Stimulated activated CD4-positive, alpha-beta T cell treated with anti-CD3 and anti-CD28 coated beads, Interleukin-2, amount 100 ng/mL, for 4 hours (primary cell): ENCODE data around the gene CCDC157.

Experiments
- DNase-seq: peaks from one replicate; pipeline ENCODE4 v3.0.0-alpha.2; 2020; ENCODE audit warnings: low read depth

CCDC157 gene

DNA sequence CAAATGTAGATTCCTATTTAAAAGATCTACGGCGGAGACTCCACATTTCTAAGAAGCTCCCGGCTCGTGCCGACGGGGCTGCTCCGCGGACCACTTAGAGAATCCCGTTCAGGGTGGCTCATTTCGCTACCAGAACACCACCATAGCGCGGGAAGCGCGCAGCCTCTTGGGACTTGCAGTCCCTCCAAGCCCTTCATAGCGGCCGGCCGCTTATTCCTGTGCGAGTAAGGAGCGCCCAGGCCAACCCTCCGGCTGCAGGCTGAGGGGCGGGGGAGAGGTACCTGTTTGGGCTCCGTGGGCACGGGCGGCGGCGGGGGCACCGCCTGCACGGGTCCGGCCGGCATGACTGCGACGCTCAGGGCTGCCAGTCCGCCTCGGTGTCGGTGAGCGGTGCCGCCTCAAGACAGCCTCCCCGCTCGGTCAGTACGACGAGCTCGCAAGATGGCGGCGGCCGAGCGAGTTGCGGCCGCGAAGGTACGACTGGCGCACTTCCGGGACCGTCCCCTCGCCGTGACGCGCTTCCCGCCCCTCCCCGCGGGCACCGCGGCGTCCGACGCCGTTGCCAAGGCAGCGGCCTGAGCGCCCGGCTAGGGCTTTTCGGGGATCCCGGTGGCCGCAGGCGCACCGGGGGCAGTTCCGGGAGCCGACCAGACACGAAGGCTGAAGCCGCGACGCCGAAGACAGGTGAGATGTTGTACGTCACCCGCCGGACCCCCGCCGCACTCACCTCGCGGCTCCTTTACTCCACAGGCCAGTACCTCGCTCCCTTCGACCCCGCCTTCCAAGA, at the start of gene CCDC157, which contains the start of gene SF3A1:
TSS of gene CCDC157 (plus strand) at position 559 of the 787 bp plus-strand sequence. CDS start 8,994 bp downstream, outside the sequence.
TSS of gene SF3A1 (minus strand) at position 446 of the 787 bp plus-strand sequence. CDS start at position 344, 102 bp downstream.
- peak; percentile 71 for DNase-seq

DNA sequence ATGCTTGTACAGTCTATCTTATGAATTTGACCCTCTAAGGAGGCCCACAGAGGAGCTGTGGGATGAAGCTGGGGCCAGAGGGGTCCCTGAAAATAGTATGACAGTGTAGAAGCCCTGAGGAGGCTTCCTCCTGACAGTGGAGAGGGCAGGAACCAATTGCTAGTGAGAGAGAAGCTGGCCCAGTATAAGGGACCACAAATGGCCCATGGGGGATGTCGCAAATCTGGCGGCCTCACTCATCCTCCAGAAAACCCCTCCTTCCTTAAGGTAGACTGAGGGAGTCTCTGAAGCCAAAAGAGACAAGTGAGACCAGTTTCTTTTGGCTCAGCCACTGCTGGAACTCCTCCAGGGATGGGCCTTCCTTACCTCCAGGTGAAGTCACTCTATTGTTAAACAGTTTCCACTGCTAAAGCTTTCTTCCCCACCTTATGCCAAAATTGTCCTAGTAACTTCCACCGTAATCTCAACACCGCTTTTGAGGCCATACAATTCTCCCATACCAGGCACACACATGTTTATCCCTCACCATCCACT, 49.7 kb upstream of the CCDC157 start:
- DNase-seq, result no peak

DNA sequence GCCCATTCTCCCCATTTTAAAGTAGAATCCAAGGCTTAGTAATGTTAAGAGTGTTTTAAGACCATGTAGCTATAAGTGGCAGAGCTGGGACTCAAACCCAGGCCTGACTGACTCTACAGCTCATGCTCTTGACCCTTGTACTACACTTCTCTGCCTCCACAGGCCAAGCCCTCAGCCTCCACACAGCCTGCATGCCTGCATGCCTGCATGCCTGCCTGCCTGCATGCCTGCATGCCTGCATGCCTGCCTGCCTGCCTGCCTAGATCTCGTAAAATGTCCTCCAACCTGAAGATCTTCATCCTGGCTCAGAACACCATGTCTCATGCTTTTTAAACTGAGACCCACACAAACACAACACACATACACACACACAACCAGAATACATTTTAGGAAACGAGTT, 48.7 kb upstream of the CCDC157 start:
- no peak for DNase-seq

DNA sequence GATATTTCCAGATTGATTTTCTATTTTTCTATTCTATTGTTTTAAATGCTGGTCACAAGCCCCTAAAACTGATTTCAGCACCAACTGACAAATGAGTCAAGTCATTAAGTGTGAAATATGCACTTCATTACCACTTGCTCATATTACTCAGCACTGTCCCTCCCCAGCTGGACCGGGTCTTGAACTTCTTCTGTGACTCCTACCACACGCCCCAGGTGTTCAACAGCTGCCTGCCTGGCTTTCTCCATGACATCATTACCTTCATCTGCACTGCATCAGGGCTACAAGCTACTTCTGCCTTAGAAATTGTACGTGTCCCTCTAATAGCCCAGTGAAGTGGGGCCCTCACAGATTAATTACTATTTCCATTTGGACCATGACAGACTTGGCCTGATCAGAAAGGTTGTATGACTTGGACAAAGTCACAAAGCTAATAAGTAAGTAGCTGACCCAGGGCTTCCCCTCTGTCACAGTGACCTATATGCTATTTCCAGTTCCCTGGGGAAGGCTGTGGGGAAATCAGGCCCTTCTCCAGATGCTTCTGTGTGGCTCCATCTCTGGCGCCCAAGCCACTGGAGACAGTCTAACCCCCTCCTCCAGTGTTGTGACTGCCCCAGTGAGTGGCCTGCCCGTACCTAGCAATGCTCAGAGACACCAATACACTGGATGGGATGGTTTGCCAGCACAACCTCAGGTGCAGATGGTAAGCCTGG, 48.1 kb upstream of the CCDC157 start:
- DNase-seq, result no peak

DNA sequence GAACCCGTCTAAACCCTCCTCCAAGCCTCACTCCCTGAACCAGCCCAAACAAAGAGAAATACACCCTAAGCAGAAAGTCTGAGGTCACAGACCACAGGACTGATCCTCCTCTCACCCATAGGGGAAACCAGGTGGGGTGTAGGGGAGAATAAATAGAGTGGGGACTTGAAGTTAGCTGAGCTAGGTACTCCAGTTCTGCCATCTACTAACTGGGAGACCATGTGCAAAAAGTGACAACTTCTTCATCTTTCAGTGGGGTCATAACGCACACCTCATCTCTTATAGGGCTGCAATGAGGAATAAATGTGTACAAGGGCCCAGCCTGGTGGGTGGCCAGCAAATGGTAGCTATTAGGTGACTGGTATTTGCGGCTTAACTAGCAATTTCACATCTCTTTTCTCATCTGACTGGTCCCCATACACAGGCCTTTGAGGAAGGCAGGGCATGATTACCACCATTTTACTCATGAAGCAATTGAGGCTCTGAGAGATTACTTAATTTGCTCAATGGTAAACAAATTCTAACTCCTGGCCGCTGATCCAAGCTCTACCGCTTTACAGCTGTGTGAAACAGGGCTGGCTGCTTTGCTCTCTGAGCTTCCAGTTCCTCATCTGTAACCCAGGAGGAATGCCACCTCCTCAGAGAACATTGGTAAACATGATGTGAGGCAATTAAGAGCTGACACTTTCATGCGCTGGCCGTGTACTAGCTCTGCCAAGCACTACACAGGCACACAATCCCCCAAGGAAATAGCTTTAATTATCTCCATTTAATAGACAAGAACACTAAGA, 46.7 kb upstream of the CCDC157 start:
- no peak for DNase-seq

GRCh38 chr22:30310881-30311771, 45.7 kb upstream of the CCDC157 start:
- DNase-seq, result no peak

DNA sequence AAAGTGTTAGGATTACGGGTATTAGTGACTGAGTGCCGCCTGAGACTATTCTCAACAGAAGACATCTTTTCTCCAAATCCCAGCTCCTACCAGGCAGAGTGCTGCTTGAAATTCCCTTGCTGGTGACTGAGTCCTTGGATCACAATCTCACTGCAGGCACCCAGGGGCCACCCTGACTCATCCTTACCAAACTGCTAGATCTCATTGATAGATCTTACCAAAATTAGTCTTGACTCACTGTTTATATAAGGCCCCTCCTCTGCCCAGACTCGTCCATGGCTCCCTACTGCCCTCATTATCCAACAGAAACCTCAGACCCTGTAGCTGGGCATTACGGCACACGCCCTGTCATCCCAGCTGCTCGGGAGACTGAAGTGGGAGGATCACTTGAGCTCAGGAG, 44.8 kb upstream of the CCDC157 start:
- DNase-seq, result no peak

DNA sequence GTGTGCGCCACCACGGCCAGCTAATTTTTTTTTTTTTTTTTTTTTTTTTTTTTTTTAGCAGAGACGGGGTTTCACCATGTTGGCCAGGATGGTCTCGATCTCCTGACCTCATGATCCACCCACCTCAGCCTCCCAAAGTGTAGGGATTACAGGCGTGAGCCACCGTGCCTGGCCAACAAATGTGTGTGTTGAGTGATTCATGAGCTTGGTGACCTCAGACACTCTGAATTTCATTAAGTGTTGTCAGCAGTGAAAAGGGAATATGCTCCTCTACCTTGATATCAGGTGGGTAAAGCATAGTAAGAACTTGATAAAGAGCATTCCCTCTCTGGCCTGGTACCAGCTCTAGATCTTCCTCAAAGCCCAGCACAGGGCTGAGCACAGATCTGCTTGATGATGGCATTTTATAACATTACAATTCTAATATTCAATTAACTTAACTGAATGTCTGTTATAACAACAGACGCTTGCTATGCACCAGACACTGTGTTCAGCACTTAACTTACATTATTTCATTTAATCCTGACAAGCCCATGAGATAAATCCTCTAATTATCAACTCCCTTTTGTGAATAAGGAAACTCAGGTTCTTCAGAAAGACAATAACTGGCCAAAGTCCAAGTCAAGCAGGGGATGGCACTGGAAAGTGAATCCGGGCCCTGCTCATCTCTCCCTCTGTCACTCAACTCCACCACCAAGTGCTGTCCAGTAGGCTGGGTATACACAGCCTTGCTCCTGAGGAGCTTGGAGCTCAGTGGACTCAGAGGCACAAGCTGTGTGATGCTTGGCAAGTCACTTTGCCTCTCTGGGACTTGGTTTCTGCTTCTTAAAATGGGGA, 43.1 kb upstream of the CCDC157 start:
- DNase-seq, result no peak

DNA sequence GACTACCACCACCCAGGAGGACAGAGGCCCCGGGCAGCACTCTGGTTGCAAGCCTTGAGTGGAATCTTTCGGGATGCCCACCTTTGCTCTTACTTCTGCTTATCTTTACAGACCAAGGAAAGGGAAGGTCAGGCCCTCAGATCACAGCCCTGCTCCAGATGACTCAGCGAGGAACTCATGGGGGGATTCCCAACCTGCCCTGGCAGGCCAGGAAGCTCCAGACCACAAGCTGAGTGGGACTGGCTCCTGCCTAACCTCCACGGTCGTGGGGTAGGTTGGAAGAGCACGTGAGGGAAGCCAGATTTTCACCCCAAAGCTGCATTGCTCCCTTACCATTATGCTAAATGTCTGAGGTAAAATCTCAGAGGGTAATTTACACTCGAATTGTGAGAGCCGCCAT, 41.9 kb upstream of the CCDC157 start:
- DNase-seq, result peak; percentile 42

DNA sequence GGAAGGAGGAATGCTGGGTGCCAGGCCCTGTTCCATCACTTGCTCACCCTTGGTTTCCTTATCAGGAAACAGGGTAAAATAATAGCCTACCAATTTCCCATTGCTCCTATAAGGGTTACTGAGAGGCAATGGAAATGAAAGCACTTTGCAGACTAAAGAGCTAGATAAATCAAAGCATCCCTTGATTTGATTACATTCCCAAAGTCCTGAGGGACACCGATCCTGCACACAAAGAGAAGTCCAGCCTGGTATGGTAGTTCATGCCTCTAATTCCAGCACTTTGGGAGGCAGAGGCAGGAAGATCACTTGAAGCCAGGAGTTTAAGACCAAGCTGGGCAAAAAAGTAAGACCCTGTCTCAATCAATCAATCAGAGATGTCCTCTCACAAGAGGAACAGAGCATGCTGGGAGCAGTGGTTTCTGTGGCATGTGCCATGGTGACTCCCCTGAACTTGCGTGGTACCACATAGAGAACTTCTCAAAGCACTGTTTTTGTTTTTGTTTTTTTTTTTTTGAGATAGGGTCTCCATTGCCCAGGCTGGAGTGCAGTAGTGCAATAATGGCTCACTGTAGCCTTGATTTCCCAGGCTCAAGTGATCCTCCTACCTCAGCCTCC, 40.7 kb upstream of the CCDC157 start:
- DNase-seq, result no peak

DNA sequence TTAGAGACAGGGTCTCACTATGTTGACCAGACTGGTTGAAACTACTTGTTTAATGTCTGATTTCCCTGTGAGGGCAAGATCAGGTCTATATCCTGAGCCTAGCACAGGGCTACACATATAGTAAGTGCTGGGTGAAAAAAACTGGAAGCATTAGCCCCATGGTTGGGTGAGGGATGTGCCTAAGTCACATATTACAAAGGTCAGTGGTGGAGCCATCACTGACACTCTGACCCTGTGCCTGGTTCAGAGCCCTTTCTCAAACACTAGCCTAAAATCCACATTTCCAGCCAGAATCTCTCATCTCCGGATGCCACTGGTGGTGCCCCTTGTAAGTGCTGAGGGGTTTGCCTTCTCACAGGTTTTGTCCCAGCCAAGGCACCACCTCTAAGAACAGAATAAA, 39.0 kb upstream of the CCDC157 start:
- DNase-seq, result no peak

DNA sequence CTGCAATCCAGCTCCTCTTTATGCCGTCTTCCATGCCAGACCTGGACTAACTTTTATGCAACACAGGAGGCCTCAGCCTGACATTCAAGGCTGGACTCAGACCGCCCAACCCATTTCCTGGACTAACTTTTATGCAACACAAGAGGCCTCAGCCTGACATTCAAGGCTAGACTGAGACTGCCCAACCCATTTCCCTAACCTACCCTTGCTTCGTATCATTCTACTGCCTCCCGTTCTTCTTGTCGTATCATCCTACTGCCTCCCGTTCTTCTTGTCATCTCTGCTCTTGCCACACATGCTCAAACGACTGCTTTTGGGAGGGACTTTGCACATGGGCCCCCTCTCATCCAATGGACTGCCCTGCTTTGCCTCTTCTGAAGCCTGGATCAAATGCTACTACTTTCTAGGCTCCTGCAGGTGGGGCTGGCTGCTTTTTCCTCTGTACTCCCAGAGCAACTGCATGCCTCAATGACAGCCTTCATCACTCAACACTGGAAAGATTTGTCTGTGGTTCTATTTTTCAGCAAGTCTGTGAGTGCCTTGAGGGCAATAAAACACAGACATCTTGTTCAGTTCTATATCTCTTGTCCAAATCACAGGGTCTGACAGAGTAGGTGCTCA, 37.9 kb upstream of the CCDC157 start:
- DNase-seq, result no peak

DNA sequence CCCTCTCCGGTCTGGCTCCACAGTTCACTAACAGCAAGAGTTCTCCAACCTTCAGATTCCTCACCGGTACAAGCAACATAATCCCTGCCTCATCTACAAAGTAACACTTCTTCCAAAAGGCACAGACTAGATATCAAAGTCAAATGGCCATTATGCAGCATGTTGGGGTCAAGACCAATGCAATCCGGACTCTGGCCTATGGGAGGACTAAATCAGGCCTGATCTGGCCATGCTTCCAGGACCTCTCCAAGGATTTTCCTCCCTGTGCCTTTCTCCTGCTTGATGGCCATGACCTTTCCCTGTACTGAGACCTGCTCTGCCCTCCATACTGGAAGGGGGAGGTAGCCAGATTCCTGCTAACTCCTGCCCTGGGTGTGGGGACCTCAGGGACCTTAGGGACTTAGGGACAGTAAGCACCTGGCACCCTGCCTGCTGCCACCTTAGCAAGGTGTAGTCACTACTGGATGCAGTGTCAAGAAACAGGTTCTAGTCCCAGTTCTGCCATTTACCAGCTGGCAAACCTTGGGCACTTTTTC, 36.7 kb upstream of the CCDC157 start:
- DNase-seq, result no peak

- no peak for DNase-seq
Observed at GRCh38 chr22:30321461-30321860, 35.3 kb upstream of the CCDC157 start.

DNA sequence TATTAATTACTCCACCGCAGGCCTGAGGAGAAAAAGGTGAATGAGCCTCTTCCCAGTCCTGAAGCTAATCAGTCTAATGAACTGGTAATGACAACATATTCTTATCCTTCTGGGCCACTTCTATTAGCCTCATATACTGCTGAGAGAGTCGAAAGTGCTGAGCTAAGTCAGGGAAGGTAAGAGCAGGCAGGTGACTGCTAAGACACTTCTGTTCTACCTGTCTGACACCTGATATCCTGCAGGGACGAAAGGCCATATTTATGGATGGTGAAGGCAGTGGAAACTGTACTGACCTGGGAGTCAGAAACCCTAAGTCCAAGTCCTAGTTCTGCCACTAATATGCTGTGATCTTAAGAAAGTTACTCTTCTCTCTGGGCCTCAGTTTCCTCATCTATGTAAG, 33.6 kb upstream of the CCDC157 start:
- DNase-seq, result no peak

- DNase-seq, result no peak
Observed at GRCh38 chr22:30324014-30324730, 32.6 kb upstream of the CCDC157 start.

GRCh38 chr22:30325065-30325720, 31.6 kb upstream of the CCDC157 start:
- DNase-seq, result no peak

DNA sequence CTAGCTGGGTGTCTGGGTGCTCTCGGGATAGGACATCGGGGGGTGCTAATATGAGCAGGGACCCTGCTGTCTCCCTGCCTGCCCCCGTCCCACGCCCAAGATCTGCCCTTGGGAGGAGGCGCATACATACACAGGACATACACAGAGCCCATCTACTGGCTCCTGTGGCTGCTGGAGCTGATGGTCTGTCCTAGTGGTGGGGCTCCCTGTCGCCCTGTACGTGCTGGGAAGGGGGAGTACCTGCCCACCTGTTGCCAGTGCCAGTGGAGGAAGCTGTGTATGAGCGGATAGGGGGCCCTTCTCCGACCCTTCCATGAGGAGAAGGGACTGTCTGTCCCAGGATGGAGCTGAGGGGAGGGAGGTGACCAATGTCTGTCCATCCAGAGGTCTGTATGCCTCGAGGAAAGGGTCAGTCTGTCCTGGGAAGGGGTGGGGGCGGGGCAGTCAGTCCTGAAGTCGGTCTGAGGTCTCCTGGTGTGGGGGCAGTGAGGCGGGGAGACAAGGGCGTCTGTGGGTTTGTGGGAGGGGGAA, 31.0 kb upstream of the CCDC157 start:
- no peak for DNase-seq
